Effector CD8-positive, alpha-beta T cell (primary cell): Measurements from ENCODE around the gene PCDHB6.
"Not testable (repeated sequence)": the region's sequence is repeated elsewhere in the genome, so short reads cannot be mapped to it uniquely, and the experiment has no call there.

Experiments
- DNase-seq: peaks from one replicate; lab custom pipeline; 2025; lab: John Stamatoyannopoulos, UW
- total RNA-seq, 4 experiments: gene quantifications; one replicate each; lab custom pipeline; 2026; lab: John Stamatoyannopoulos, UW

Gene PCDHB6
- total RNA-seq, result 0 reads per million in 4 experiments

GRCh38 chr5:141149812-141150211 is at the start of gene PCDHB6:
Gene PCDHB6 (plus strand): TSS chr5:141150057. CDS start chr5:141150258, 201 bp downstream.
- no peak for DNase-seq

- no peak for DNase-seq
Measured at GRCh38 chr5:141100243-141100805, 49.5 kb upstream of the PCDHB6 start, which contains the start of gene PCDHB3. Gene PCDHB3 (plus strand): TSS chr5:141100473. CDS start chr5:141100650, 177 bp downstream.

- no peak for DNase-seq
Measured at GRCh38 chr5:141101059-141101458, 48.8 kb upstream of the PCDHB6 start.

- DNase-seq, result not testable (repeated sequence)
Measured at GRCh38 chr5:141102070-141102469, 47.8 kb upstream of the PCDHB6 start.

- not testable (repeated sequence) for DNase-seq
Measured at GRCh38 chr5:141102471-141102870, 47.4 kb upstream of the PCDHB6 start.

- DNase-seq, result no peak
Measured at GRCh38 chr5:141105350-141105749, 44.5 kb upstream of the PCDHB6 start.

GRCh38 chr5:141119250-141119649 is 30.6 kb upstream of the PCDHB6 start:
- DNase-seq, result no peak

DNA sequence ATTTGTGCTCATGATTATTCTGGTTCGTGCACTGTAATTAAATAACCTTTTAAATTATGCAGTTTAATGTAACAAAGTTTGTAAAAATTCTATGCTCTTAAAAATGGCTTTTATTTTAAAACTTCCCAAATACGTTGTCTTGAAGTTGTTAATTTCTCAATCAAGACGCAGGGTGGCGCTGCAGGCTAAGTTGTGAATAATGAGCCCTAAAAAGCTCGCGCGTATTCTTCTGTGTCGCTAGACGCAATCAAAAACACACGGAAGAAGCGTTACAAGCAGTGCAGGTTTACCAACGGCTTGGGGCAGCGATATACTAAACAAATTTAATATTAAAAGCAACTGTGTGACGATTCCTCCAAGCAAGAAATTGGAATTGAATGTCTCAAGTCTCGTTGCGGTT is 28.3 kb upstream of the PCDHB6 start, which contains the start of gene PCDHB4:
Gene PCDHB4, plus strand, starts transcription at position 256 of the 400 bp plus-strand sequence. CDS start 181 bp downstream, outside the sequence.
- DNase-seq, result no peak

GRCh38 chr5:141121985-141122384 is 27.9 kb upstream of the PCDHB6 start:
- no peak for DNase-seq

DNA sequence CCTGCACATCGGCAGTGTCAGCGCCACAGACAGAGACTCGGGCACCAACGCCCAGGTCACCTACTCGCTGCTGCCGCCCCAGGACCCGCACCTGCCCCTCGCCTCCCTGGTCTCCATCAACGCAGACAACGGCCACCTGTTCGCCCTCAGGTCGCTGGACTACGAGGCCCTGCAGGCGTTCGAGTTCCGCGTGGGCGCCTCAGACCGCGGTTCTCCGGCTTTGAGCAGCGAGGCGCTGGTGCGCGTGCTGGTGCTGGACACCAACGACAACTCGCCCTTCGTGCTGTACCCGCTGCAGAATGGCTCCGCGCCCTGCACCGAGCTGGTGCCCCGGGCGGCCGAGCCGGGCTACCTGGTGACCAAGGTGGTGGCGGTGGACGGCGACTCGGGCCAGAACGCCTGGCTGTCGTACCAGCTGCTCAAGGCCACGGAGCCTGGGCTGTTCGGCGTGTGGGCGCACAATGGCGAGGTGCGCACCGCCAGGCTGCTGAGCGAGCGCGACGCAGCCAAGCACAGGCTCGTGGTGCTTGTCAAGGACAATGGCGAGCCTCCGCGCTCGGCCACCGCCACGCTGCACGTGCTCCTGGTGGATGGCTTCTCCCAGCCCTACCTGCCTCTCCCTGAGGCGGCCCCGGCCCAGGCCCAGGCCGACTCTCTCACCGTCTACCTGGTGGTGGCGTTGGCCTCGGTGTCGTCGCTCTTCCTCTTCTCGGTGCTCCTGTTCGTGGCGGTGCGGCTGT is 26.3 kb upstream of the PCDHB6 start:
- not testable (repeated sequence) for DNase-seq

DNA sequence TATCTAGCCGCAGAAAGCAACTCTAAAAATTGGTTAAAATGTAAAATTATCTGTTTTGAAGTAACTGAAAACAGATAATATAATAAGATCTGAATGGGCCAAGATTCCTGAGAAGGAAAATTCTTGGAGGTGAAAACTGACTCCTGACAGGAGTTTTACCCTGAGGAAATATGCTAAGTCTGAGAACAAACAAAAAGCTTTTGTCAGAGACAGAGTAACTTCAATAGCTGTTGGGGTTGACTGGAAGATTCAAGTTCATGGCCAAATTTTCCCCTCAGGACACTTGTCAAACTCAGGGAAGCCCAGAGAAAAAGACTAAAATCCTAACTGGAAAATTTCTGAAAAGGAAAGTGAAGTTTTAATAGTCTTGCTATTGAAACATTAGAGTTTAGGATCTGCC is 22.6 kb upstream of the PCDHB6 start:
- no peak for DNase-seq

DNA sequence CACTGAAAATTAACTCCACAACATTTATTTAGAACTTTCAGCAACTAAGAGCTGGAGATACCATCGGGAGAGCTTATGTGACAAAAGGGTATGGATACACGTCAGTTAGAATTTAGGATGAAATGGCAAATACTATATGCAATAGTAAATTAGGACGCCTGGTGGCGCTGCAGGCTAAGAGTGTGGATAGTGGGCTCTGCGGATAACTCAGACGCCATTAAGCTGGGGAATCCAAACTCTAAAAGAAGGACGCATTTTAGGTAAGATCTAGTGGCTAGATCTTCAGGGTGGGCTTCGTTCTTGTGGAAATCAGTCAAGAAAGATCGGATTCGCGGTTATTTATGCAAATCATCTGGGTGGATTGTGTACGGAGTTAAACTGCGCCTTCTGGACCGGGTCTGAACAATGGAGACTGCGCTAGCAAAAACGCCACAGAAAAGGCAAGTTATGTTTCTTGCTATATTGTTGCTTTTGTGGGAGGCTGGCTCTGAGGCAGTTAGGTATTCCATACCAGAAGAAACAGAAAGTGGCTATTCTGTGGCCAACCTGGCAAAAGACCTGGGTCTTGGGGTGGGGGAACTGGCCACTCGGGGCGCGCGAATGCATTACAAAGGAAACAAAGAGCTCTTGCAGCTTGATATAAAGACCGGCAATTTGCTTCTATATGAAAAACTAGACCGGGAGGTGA is 14.7 kb upstream of the PCDHB6 start, which contains the start of gene PCDHB5:
Gene PCDHB5, plus strand, starts transcription at position 177 of the 688 bp plus-strand sequence. Its CDS starts 229 bp downstream, at position 406.
- no peak for DNase-seq

GRCh38 chr5:141135718-141136266 is 14.1 kb upstream of the PCDHB6 start:
- no peak for DNase-seq

DNA sequence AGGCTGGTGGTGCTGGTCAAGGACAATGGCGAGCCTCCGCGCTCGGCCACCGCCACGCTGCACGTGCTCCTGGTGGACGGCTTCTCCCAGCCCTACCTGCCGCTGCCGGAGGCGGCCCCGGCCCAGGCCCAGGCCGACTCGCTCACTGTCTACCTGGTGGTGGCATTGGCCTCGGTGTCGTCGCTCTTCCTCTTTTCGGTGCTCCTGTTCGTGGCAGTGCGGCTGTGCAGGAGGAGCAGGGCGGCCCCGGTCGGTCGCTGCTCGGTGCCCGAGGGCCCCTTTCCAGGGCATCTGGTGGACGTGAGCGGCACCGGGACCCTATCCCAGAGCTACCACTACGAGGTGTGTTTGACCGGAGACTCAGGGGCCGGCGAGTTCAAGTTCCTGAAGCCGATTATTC is 12.5 kb upstream of the PCDHB6 start:
- DNase-seq, result not testable (repeated sequence)

GRCh38 chr5:141150224-141150992 is 551 bp downstream of the PCDHB6 start:
- no peak for DNase-seq

DNA sequence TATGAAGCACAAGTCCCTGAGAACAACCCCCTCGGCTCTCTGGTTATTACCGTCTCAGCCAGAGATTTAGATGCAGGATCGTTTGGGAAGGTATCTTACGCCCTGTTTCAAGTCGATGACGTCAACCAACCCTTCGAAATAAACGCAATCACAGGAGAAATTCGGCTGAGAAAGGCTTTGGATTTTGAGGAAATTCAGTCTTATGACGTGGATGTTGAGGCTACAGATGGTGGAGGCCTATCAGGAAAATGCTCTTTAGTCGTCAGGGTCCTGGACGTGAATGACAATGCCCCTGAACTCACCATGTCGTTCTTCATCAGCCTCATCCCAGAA is 1.1 kb downstream of the PCDHB6 start:
- no peak for DNase-seq

- DNase-seq, result not testable (repeated sequence)
Measured at GRCh38 chr5:141151632-141152031, 1.8 kb downstream of the PCDHB6 start.

- not testable (repeated sequence) for DNase-seq
Measured at GRCh38 chr5:141152096-141152495, 2.2 kb downstream of the PCDHB6 start.

DNA sequence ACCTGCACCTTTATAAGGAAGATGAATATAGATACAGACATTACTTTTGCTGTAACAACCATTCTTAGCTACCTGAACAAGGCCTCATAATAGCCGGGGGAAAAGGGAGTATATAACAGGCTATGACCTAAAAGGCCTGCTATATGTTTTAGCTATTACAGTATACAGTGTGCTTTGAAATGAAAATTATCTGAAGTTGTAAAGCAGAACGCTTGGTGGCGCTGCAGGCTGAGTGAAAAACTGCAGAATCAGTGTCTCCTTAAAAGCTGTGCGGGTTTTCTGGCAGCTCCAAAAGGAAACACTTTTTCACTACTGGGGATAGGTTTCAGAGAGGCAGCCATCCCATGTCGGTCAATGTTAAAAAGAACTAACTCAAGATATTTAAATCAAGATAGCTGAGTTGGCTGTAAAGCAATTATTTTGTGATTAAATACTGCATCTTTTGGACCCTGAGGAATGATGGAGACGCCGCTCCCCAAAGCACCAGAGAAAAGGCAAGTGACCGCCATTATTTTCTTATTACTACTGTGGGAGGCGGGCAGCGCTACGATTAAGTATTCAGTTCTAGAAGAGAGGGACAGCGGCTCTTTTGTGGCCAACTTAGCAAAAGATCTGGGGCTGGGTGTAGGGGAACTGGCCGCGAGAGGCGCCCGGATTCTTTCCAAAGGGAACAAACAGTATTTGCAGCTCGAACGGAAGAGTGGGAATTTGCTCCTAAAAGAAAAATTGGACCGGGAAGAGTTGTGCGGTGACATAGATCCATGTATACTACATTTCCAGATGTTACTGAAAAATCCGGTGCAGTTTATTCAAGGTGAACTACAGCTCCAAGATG is 5.9 kb downstream of the PCDHB6 start:
- no peak for DNase-seq

DNA sequence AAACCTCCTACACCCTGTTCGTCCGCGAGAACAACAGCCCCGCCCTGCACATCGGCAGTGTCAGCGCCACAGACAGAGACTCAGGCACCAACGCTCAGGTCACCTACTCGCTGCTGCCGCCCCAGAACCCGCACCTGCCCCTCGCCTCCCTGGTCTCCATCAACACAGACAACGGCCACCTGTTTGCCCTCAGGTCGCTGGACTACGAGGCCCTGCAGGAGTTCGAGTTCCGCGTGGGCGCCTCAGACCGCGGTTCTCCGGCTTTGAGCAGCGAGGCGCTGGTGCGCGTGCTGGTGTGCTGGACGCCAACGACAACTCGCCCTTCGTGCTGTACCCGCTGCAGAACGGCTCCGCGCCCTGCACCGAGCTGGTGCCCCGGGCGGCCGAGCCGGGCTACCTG is 7.5 kb downstream of the PCDHB6 start:
- not testable (repeated sequence) for DNase-seq

- DNase-seq, result not testable (repeated sequence)
Measured at GRCh38 chr5:141157901-141158300, 8.0 kb downstream of the PCDHB6 start.
